ENCODE data around the gene AP2A2. TPM values are rescaled to one million over a fixed set of nuclear protein-coding genes. Genes with fewer than 3 reads are reported as not detected.

The AP2A2 gene
- total and polyA plus RNA-seq, 2 of the 4 experiments (the other 2 are of a cell fraction) = 19.9 to 49.0 TPM

DNA sequence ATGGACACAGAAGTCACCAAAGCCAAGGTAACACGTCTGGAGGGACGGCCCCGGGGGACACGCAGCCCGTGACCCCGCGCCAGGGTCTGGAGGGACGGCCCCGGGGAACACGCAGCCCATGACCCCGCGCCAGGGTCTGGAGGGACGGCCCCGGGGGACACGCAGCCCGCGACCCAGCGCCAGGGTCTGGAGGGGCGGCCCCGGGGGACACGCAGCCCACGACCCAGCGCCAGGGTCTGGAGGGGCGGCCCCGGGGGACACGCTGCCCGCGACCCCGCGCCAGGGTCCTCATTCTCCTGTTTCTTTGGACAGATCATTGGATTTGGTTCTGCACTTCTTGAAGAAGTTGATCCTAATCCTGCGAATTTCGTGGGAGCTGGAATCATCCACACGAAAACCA, 83.7 kb downstream of the AP2A2 start:
- no peak overlapping the region for H3K27ac ChIP-seq (ENCODE audit: insufficient read depth, low read length)
- H3K27me3 ChIP-seq (ENCODE audit: control insufficient read depth, insufficient read depth, low read length) = no peaks in the 10 kb centered on the region
- H3K4me2 ChIP-seq (ENCODE audit: low read depth, low read length) = no peak overlapping the region
- H3K23ac ChIP-seq (ENCODE audit: low read depth, low read length) = no peak overlapping the region
- no peak overlapping the region for H2AFZ ChIP-seq (replicated peaks; ENCODE audit: low read length, poor library complexity)
- no peak overlapping the region for H3K14ac ChIP-seq (replicated peaks; ENCODE audit: low read depth, low read length)
- no peak overlapping the region for H2BK20ac ChIP-seq (ENCODE audit: low read depth, low read length)
- DNase-seq = no peak
- H4K8ac ChIP-seq (ENCODE audit: low read depth in 2 of 2, low read length in 2 of 2) = no peak overlapping the region
- ChIA-PET POLR2A (ENCODE audit: unreplicated experiment) (no interaction called here), CTCF (no interaction called here)
- no peaks in the 10 kb centered on the region for H3K4me1 ChIP-seq (ENCODE audit: control insufficient read depth, insufficient read depth, low read length)
- ATAC-seq (ENCODE audit: low read depth) = no peak
- no peak overlapping the region for H2BK5ac ChIP-seq (ENCODE audit: low read depth, low read length, poor library complexity, severe bottlenecking)
- intact Hi-C loops (cut with micrococcal nuclease) = no loop called here
- H2AK9ac ChIP-seq (replicated peaks; ENCODE audit: low read depth, low read length, poor library complexity) = no peak overlapping the region
- H3K56ac ChIP-seq (ENCODE audit: extremely low read depth, insufficient read depth, low read length) = no peak overlapping the region
- H3K36me3 ChIP-seq (ENCODE audit: control insufficient read depth, insufficient read depth, low read length) = peaks cover 62% of the 10 kb centered on the region
- 97% methylated on average over 10 of the region's 33 CpGs; no CpG with 5 or more reads in 1 of the 2 experiments for whole genome bisulfite sequencing, 2 experiments (ENCODE audit: extremely low coverage in 2 of 2, insufficient read length in 1 of 2)
- H3K4me3 ChIP-seq (ENCODE audit: insufficient read depth, low read depth, low read length) = no peak overlapping the region
- peaks cover 0 to 9% of the 10 kb centered on the region in 2 experiments; a peak in 3 of 4 replicates for H3K79me1 ChIP-seq (ENCODE audit: low read depth in 1 of 2, low read length in 2 of 2)
- in situ Hi-C loops (cut with MboI; ENCODE audit: low sequenced_read_pairs) = no loop called here
- no peaks in the 10 kb centered on the region for H3K9me1 ChIP-seq (ENCODE audit: insufficient read depth, low read length)
- no peak overlapping the region for H2BK120ac ChIP-seq (ENCODE audit: low read depth, low read length)
- no peak overlapping the region for H3K18ac ChIP-seq (ENCODE audit: low read depth, low read length)
- no peak overlapping the region for H4K91ac ChIP-seq (ENCODE audit: insufficient read depth, low read depth, low read length)
- H4K5ac ChIP-seq (ENCODE audit: low read depth, low read length) = no peak overlapping the region
- no peak overlapping the region for H2AK5ac ChIP-seq (ENCODE audit: low read depth, low read length)
- H3K4ac ChIP-seq (ENCODE audit: low read depth, low read length) = no peak overlapping the region
- TF ChIP-seq, protein P1, sequence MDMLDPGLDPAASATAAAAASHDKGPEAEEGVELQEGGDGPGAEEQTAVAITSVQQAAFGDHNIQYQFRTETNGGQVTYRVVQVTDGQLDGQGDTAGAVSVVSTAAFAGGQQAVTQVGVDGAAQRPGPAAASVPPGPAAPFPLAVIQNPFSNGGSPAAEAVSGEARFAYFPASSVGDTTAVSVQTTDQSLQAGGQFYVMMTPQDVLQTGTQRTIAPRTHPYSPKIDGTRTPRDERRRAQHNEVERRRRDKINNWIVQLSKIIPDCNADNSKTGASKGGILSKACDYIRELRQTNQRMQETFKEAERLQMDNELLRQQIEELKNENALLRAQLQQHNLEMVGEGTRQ (IDR thresholded peaks at IDR 0.05; ENCODE audit: low read depth, low read length) = no peak
- TF ChIP-seq MXI1 (IDR thresholded peaks at IDR 0.05; ENCODE audit: borderline replicate concordance, low read depth, low read length) (no peak), FOS (IDR thresholded peaks at IDR 0.05; ENCODE audit: low read depth, low read length) (no peak), BHLHE40 (IDR thresholded peaks at IDR 0.05; ENCODE audit: low read depth, low read length) (no peak), CHD1 (IDR thresholded peaks at IDR 0.05; ENCODE audit: low read depth, low read length) (no peak), RCOR1 (IDR thresholded peaks at IDR 0.05; ENCODE audit: insufficient replicate concordance, low read length) (no peak), SMC3 (IDR thresholded peaks at IDR 0.05; ENCODE audit: low read depth, low read length) (no peak), NFE2L2 (IDR thresholded peaks at IDR 0.05; ENCODE audit: low read depth, low read length) (no peak), CEBPB (IDR thresholded peaks at IDR 0.05; ENCODE audit: low read depth, low read length) (no peak), MAZ (IDR thresholded peaks at IDR 0.05; ENCODE audit: borderline replicate concordance, low read depth, low read length) (no peak)
- TF ChIP-seq, protein P2, sequence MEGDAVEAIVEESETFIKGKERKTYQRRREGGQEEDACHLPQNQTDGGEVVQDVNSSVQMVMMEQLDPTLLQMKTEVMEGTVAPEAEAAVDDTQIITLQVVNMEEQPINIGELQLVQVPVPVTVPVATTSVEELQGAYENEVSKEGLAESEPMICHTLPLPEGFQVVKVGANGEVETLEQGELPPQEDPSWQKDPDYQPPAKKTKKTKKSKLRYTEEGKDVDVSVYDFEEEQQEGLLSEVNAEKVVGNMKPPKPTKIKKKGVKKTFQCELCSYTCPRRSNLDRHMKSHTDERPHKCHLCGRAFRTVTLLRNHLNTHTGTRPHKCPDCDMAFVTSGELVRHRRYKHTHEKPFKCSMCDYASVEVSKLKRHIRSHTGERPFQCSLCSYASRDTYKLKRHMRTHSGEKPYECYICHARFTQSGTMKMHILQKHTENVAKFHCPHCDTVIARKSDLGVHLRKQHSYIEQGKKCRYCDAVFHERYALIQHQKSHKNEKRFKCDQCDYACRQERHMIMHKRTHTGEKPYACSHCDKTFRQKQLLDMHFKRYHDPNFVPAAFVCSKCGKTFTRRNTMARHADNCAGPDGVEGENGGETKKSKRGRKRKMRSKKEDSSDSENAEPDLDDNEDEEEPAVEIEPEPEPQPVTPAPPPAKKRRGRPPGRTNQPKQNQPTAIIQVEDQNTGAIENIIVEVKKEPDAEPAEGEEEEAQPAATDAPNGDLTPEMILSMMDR (conservative IDR thresholded peaks at IDR 0.05; ENCODE audit: low read depth, low read length) = no peak
- TF ChIP-seq, protein P3, sequence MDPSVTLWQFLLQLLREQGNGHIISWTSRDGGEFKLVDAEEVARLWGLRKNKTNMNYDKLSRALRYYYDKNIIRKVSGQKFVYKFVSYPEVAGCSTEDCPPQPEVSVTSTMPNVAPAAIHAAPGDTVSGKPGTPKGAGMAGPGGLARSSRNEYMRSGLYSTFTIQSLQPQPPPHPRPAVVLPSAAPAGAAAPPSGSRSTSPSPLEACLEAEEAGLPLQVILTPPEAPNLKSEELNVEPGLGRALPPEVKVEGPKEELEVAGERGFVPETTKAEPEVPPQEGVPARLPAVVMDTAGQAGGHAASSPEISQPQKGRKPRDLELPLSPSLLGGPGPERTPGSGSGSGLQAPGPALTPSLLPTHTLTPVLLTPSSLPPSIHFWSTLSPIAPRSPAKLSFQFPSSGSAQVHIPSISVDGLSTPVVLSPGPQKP (IDR thresholded peaks at IDR 0.05; ENCODE audit: borderline replicate concordance, low read depth, low read length) = no peak
- H3K9ac ChIP-seq (ENCODE audit: low read depth, low read length) = no peak overlapping the region
- BruUV-seq (replicated peaks) = no TSS peak
- no peak overlapping the region for H2BK15ac ChIP-seq (ENCODE audit: low read depth, low read length)
- dilution Hi-C loops (cut with HindIII; ENCODE audit: low sequenced_read_pairs, unreplicated experiment) = no loop called here
- peaks cover 4% of the 10 kb centered on the region; the same call in 1 of the 2 replicates for H4K20me1 ChIP-seq (ENCODE audit: insufficient read depth, low read length)
- H3K9me3 ChIP-seq (ENCODE audit: control insufficient read depth, insufficient read depth, low read length) = no peaks in the 10 kb centered on the region

Data from IMR-90 (cell line).